ENCODE results near the gene NCAPG.

DNA sequence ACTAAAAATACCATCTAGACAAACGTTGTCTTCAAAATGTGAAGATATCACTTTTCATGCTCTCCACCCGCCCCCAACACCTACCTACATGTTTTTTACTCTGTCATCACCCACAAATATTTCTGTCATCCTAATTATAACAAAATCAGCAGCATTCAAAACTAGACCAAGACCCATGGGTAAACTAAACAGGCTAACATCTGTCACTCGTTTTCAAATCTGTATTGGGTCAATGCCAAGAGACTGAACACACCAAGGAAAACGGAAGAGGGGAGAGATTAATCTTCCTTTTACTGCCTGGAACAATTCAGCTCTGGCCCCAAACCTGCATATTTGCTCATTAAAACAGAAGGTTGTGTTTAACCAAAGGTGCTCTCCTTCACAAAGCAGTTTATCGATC, 46.8 kb upstream of the NCAPG start:
- TF ChIP-seq POLR2A (IDR thresholded peaks at IDR 0.05): no peak
- TF ChIP-seq, protein P1, sequence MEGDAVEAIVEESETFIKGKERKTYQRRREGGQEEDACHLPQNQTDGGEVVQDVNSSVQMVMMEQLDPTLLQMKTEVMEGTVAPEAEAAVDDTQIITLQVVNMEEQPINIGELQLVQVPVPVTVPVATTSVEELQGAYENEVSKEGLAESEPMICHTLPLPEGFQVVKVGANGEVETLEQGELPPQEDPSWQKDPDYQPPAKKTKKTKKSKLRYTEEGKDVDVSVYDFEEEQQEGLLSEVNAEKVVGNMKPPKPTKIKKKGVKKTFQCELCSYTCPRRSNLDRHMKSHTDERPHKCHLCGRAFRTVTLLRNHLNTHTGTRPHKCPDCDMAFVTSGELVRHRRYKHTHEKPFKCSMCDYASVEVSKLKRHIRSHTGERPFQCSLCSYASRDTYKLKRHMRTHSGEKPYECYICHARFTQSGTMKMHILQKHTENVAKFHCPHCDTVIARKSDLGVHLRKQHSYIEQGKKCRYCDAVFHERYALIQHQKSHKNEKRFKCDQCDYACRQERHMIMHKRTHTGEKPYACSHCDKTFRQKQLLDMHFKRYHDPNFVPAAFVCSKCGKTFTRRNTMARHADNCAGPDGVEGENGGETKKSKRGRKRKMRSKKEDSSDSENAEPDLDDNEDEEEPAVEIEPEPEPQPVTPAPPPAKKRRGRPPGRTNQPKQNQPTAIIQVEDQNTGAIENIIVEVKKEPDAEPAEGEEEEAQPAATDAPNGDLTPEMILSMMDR (IDR thresholded peaks at IDR 0.05 in 8 of 11, conservative IDR thresholded peaks at IDR 0.05 in 3 of 11): no peak
- no peak for TF ChIP-seq POLR2AphosphoS5 (IDR thresholded peaks at IDR 0.05)

Measured in spleen (tissue), 7 donors.